Measurements from ENCODE around the gene FHIT.

The FHIT gene

GRCh38 chr3:60754617-60755016 lies 496.6 kb downstream of the FHIT start:
- DNase-seq: no peak

- DNase-seq: no peak
Observed at GRCh38 chr3:60752809-60753208, 498.4 kb downstream of the FHIT start.

- DNase-seq: no peak
Observed at GRCh38 chr3:60746695-60747416, 504.4 kb downstream of the FHIT start.

GRCh38 chr3:60746043-60746638 lies 505.1 kb downstream of the FHIT start:
- DNase-seq: no peak

- peak in 2 of 3 experiments; percentile 72 to 91 for DNase-seq
Observed at GRCh38 chr3:60743631-60744164, 507.6 kb downstream of the FHIT start.

- DNase-seq: peak in 1 of 3 experiments; percentile 10
Observed at GRCh38 chr3:60742606-60743145, 508.6 kb downstream of the FHIT start.

- DNase-seq: no peak
Observed at GRCh38 chr3:60737633-60738399, 513.4 kb downstream of the FHIT start.

- no peak for DNase-seq
Observed at GRCh38 chr3:60730371-60730770, 520.9 kb downstream of the FHIT start.

- DNase-seq: no peak
Observed at GRCh38 chr3:60729056-60729455, 522.2 kb downstream of the FHIT start.

GRCh38 chr3:60728006-60728405 lies 523.2 kb downstream of the FHIT start:
- no peak for DNase-seq

GRCh38 chr3:60720736-60721135 lies 530.5 kb downstream of the FHIT start:
- no peak for DNase-seq

- DNase-seq: no peak
Observed at GRCh38 chr3:60716573-60716972, 534.7 kb downstream of the FHIT start.

GRCh38 chr3:60708191-60708975 lies 542.9 kb downstream of the FHIT start:
- DNase-seq: peak in 2 of 3 experiments; percentile 50 to 86

GRCh38 chr3:60707452-60708020 lies 543.7 kb downstream of the FHIT start:
- DNase-seq: peak in 1 of 3 experiments; percentile 12

- DNase-seq: peak in 1 of 3 experiments; percentile 3
Observed at GRCh38 chr3:60703956-60704736, 547.1 kb downstream of the FHIT start.

- DNase-seq: no peak
Observed at GRCh38 chr3:60703008-60703407, 548.2 kb downstream of the FHIT start.

- DNase-seq: peak in 2 of 3 experiments; percentile 0 to 20
Observed at GRCh38 chr3:60698117-60698516, 553.1 kb downstream of the FHIT start.

- DNase-seq: no peak
Observed at GRCh38 chr3:60697132-60697531, 554.1 kb downstream of the FHIT start.

- peak in 2 of 3 experiments; percentile 14 to 55 for DNase-seq
Observed at GRCh38 chr3:60696428-60697125, 554.7 kb downstream of the FHIT start.

GRCh38 chr3:60675424-60675823 lies 575.8 kb downstream of the FHIT start:
- peak in 1 of 3 experiments; percentile 5 for DNase-seq
